HS-5 (cell line): ENCODE results near the gene MYO1F.
"Not testable (repeated sequence)": the region's sequence is repeated elsewhere in the genome, so short reads cannot be mapped to it uniquely, and the experiment has no call there.

Experiments
- DNase-seq: peaks from one replicate; pipeline ENCODE4 v3.0.0-alpha.2; 2012; ENCODE audit warnings: low read depth

The MYO1F gene

DNA sequence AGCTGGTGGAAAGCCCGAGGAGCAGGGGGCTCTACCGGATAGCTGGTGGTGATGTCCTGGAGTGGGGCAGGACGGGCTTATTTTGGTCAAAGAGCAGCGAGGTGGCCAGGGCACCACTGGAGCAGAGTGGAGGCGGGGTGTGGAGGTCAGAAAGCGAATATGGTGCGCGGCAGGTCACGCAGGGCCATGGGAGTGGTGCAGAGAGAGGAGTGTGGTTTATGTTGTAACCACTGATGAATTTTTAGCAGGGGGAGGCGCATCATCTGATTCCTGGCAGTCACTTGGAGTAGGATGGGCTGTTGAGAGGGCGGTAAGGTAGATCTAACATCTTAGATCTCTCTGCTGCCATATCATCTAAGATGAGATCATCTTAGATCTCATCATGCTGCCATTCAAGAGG, 61.9 kb downstream of the MYO1F start:
- DNase-seq, result no peak

DNA sequence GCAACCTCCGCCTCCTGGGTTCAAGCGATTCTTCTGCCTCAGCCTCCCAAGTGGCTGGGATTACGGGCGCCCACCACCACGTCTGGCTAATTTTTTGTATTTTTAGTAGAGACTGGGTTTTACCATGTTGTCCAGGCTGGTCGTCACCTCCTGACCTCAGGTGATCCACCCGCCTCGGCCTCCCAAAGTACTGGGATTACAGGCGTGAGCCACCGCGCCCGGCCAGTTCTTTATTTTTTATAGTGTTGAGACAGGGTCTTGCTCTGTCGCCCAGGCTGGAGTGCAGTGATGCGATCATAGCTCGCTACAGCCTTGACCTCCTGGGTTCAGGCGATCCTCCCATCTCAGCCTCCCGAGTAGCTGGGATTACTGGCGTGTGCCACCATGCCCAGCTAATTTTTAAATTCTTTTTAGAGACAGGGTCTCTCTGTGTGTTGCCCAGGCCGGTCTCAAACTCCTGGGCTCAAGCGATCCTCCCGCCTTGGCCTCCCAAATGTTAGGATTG, 62.7 kb downstream of the MYO1F start:
- not testable (repeated sequence) for DNase-seq

DNA sequence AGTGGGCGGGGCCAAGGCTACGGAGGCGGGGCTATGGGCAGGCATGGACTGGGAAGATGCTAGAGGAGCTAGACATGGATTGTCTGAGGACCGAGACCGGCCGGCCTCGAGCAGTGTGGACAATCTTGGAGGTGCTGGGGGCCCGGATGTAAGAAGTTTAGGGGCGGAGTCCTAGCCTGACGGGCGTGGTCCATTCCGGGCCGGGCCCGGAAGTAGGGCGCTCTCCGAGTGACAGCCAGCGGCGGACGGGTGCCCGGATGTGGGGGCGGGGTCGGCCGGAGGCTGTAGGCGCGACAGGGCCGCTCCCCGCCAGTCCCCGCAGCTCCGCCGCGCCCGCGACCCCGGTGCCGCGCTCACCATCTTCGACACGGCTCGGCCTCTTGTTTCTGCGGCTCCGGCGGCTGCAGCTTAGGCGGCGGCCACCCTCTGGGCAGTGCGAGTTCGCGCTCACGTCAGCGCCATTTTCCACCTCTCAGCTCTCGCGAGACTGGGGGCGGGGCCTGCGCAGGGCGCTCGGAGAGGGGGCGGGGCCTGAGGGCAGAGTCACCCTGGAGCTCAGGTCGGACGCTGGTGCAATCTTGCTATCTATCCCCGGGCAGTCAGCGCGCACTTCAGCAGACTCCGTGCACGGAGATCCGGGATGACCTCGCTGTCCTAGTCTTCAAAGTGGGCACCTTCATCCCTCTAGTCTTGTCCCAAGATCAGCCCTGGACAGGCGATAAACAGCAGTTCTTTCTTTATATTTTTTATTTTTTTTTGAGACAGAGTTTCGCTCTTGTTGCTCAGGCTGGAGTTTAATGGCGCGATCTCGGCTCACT, 63.3 kb downstream of the MYO1F start, which contains the start of gene ZNF414:
Gene ZNF414 (minus strand): TSS at position 481 of the 818 bp plus-strand sequence. CDS start 121 bp downstream, at position 360.
- peak; percentile 91 for DNase-seq

DNA sequence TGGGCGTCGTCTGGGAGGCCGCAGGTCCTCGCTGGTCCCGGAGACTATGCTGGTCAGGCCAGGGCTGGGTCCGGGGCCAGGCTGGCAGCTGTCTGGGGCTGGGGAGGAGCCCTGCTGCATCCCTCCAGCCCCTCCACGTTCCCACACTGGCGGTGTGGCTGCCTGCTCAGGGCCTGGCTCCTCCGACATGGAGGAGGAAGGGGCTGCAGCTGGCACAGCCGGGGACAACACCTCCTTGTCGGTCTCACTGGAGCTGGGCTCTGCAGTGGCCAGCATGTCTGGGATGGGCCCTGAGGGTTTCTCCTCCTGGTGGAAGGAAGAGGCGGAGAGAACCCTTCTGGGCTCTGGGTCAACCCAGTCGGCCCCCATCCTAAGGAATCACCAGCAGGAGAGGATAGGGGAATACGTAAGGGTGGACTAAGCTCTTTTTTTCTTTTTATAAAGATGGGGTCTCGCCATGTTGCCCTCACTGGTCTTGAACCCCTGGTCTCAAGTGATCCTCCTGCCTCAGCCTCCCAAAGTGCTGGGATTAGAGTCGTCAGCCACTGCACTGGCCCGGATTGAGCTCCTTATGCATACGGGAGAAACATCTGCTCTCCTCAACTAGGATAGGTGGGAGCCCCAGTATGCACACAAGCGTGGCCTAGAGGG, 64.1 kb downstream of the MYO1F start:
- DNase-seq, result no peak

DNA sequence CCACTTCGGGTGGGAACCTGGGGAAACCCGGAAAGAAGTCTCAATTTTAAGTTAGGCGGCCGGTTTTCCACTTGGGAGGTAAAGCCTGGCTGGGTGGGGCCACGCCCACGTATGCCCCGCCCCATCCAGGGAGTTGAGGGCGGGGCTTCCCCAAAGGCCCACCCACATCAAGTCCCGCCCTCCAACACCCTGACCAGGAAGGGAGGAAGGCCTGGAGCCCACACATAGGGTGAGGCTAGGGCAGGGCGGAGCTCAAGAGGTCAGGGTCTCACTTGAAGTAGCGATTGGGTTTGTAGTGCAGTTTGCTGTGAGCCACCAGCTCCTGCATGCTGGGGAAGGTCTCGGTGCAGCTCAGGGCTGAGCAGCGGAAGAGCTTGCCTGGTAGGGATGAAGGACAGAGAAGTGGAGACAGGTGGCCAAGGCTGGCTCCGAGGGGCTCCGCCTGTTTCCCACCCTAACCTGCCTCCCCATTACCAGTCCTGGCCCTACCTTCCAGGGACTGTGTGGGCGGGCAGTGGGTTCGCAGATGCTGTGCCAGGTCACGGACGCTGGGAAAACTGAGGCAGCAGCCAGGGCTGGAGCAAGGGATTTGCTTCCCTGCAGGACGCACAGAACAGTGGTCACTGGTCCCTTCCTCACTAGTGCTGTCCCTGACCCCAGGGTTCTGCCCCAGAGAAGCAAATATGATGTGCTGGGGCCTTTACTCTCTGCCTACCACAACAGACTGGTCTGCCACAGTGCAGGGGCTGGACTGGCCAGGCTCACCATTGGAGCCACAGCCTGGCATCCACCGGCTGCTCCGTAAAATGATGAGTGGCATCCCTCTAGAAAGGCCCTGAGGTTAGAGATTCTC, 64.9 kb downstream of the MYO1F start:
- DNase-seq, result no peak

DNA sequence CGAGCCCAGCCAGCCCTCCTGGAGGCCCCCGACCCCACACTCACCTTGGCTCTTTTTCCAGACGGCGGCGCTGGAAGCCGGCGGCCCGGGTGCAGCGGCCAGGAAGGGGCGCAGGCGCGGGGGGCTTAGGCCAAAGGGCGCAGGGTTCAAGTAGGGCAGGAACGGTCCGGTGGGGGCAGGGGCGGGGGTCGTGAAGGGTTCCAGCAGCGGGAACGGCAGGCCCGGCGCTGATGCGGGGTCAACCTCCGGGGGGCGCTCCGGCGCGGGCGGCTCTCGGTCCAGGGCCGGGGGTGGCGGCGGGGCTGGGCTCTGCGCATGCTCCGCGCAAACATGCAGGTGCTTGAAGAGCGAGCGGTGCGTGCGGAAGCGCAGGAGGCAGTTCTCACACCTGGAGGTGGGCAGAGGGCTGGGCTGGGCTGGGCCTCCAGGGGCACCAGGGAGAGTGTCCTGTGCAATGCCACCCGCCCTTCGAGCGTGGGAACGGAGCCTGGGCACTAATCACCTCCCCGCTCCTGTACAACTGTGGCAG, 65.6 kb downstream of the MYO1F start:
- no peak for DNase-seq

DNA sequence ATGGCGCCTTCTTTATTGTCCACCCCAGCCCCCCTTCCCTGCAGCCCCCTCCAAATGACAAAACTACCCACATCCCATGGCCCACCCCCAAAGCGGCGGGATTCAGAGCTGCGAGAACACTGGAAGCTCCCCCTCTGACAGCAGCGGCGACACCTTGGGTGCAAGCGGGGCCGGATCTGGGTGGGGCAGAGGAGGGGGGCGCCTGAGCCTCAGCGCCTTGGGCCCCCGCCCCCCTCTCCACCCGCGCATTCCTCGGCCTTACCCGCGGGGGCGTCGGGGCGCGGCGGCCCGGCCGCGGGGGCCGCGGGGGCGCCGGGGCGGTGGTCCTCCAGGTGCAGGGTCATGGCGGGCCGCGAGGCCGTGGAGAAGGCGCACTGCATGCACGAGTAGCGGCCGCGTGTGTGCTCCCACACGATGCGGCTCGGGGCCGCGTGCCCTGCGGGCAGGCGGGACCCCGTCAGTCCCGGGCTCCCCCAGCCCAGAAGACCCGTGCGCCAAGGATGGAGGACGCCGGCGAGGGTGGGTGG, 66.6 kb downstream of the MYO1F start:
- DNase-seq, result no peak

DNA sequence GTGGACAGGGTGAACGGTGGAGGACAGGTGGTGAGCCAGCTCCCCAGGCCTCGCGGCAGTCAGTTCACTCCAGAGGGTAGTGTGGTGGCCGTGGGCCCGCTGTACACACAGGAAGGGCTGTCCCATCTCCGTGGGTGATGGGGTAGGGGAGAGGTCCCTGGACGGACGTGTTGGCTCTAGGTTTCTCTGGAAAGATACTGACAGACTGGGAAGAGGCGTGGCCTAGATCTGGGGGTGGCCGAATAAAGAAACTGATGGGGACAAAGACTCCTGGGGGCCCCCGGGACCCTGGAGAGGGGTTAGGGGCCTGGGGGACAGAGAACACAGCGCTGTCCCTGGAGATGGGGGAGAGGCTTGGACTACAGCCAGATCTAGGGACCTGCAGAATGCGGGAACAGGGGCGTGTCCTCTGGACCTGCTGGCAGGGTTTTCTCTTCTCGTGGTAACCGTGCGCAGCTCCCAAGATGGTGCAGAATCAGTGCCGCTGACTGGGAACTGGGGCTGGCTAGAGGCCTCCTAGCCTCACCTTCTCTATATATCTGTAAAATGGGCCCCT, 70.8 kb downstream of the MYO1F start:
- DNase-seq, result no peak

DNA sequence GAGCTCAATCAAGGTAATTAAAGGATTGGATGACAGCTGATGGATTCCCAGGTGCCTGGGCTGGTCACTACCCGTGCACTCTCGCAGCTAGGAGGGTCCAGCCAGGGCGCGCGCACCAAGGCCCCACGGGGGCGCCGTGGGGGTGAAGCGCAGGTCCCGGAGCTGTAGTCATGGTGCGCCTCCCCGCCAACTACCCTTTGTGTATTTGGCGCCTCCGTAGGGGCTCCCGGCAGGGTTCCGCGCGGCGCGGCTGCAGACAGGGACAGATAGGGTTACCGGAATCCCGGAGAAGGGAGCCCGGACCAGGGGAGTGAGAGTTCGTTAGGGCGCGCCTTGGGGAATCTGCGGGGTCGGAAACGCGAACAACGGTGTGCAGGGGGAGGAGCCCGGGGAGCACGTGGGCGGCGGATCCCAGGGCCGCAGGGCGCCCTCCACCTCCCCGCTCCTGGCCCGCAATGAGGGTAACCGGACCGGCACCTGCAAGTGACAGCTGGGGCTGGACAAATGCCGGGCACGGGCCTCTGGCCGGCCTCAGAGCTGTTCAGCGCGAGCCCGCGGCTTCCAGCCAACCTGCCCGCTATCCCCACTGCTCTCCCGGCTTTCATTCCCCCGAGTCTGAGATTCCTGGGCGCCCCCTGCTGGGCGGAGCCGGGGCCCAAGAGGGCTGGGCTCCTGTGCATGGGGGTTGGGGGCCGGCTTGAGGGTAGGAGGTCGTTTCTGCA, 71.4 kb downstream of the MYO1F start:
- no peak for DNase-seq

DNA sequence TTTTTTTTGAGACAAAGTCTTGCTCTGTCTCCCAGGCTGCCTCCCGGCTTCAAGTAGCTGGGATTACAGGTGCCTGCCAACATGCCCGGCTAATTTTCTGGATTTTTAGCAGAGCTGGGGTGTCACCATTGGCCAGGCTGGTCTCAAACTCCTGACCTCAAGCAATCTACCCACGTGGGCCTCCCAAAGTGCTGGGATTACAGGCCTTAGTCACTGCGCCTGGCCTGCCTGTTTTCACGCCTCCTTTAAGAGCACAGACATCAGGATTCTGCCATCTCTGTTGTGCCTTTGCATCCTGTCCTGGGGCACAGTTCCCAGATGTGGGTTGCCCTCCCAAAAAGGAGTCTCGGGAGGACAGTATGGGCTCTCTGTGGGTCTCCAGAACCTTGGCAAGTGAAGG, 72.3 kb downstream of the MYO1F start:
- no peak for DNase-seq

DNA sequence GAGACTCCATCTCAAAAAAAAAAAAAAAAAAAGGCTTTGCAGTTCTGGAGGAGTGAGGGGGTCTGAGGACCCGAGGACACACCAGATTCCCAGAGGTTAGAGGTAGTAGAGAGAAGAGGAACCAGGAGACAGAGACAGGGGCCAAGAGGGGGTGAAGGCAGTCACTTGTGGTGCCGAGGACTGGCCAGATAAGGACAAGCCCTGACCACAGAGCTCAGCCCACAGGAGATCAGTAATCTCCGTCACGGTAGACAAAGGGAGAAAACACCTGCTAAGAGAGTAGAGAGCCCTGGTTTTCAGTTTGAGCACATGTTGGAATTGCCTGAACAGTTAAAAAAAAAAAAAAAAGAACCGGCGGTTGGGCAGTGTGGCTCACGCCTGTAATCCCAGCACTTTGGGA, 73.1 kb downstream of the MYO1F start:
- DNase-seq, result no peak

DNA sequence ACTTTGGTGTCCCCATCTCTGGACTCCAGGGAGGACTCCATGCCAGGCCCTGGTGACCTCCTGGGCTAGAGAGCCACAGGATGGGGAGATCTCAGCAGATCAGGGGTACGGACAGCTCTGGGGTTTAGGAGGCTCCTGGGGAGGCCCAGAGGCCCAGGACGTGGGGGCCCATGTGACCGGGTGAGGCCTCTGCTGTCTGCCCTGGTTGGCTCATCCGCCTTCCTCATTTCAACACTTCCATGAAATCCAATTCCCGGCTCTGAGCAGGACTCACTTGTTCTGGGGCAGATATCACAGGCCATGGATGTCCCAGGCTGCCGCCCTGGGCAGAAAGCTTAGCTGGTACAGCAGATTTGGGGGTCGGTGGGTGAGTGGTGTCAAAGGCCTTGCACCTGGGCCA, 73.7 kb downstream of the MYO1F start:
- no peak for DNase-seq

DNA sequence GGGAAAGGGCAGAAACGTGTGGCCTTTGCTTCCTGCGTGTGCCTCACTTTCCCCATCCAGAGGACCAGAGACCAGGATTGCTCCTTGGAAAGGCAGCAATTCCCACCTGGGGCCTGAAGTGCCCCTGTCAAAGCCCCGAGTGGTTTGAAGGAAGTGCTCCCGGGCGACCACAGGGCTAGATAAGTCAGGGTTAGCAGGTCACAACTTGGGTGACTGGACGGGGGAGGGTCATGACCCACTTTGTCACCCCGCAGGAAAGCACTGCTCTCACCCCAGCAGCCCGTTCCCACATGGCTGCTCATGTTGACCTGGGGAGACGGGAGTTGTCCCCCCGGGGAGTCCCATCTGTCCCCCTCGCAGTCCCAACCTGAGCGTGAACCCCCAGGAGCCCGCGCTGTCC, 75.3 kb downstream of the MYO1F start:
- DNase-seq, result no peak

DNA sequence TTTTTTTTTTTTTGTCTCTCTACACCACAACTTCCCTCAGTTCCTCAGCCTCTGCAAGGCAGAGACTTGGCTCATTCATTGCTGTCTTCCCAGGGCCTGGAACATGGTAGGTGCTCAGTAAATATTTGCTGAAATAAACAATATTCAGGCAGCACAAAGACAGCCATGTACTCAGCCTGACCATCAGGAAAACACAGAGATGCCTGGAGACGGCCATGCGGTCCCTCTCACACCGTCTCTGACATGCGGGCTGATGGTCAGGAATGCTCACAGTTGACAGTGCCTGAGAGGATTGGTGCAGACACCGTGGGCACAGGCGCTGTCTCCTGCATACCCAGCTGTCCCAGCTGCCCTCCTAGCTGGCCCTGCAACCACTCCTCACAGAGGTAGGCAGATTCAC, 75.7 kb downstream of the MYO1F start:
- no peak for DNase-seq

DNA sequence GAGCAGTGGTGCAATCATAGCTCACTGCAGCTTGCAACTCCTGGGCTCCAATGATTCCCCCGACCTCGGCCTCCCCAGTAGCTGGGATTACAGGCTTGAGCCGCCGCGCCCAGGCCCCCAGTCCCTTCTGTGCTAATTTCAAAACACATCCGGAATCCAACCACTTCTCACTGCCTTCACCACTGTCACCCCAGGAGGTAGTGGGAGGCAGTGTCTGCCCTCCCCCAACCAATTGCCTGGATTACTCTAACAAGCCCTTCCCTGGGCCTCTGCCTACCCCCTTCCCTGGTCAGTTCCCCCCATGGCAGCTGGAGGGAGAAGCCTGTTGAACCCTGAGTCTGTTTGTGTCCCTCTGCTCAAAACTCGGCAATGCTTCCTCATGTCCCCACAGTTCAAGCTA, 77.1 kb downstream of the MYO1F start:
- no peak for DNase-seq

DNA sequence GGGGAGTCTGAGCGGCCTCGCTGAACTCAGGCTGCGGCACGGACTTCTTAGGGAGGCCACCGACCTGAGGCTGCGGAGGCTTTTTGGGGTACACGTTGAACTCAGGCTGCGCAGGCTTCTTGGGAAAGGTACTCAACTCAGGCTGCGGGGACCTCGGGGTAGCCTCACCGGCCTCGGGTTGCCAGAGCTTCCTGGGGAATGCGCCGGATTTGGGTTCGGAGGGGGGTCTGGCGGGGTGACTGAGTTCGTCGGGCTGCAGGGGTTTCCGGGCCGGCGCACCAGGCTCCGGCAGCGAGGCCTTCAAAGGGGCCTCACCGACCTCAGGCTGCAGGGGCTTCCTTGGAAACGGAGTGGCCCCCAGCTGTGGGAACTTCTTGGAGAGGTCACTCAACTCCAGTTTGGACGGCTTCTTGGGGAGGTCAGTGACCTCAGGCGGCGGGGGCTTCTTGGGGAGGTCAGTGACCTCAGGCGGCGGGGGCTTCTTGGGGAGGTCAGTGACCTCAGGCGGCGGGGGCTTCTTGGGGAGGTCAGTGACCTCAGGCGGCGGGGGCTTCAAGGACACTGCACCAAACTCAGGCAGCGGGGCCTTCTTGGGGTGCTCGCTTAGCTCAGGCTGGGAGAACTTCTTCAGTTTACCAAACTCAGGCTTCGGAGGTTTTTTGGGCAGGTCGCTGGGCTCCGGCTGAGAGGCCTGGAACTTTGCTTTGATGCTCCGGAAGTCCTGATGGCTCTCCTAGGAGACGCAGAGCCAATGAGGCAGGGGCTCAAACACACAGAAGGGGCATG, 78.0 kb downstream of the MYO1F start:
- DNase-seq, result no peak

DNA sequence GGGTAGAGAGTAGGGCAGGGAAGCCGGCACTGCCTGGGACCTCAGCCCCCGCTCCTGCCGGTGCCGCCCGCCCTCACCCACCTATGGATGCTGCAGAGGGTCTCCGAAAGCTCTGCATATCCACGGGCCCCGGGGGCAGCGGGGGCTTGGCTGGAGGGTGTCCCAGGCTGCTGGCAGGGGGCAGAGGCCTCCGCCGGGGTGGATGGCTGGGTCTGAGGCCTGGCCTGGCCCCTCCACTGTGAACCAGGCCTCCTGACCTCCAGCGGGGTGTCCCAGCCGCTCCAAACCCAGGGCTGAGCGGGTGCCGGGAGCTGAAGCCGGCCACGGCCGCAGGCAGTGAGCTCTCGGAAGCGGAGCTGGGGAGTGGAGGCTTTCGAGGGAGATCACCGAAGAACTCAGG, 78.9 kb downstream of the MYO1F start:
- no peak for DNase-seq

DNA sequence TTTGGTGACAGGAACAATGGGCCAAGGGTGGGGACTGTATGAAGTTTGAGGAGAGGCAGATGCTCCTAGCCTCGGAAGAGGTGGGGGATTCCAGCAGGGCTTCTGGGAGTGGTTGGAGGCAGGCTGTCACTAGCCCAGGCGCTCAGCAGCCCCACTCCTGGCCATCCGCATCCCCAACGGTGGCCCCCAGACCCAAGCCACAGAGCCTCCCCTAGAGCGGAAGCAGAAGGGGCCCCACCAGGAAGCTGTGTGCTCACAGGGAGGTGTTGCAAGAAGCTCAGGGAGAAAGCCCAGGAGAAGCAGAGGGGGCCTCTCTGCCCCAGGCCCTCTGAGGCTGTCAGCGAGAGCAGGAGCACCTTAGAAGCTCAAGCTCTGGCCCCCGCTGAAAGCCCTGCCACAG, 83.1 kb downstream of the MYO1F start:
- no peak for DNase-seq

DNA sequence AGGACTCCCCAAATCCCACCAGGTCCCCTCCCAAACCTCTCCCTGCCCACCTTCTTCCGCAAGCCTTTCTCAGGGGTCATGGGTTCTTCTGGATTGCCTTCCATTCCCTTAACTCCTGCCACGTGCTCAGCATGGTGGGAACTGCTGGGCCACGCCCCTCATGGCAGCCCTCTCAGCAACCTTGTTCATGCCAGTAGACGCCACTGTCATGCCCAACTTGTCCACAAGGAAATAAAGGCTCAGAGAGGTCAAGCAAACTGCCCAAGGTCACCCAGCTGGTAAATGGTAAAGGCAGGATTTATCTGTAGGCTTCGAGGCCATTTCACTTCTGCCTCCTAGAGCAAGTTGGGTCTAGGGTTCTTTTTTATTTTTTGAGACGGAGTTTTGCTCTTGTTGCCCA, 85.7 kb downstream of the MYO1F start:
- DNase-seq, result no peak

DNA sequence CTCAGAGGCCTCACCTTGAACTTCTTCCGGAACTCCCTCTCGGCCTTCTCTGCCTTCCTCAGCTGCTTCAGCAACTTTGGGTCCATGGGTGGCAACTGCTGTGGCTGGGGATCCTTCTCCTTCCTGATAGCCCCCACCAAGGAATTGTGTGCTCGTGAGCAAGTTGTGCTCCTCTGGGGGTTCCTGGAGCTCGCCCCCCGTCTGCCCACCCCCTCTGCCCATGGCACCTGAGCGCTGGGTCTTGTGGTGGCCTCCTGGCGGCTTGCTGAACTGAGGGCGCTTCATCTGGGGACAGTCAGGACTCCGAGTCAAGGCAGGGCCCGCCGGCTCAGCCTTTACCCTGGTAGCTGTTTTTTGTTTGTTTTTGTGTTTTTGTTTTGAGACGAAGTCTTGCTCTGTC, 86.4 kb downstream of the MYO1F start:
- DNase-seq, result no peak
